Left cardiac atrium (tissue), 4 donors: ENCODE measurements around the gene MCF2L. TPM values are rescaled to one million over a fixed set of nuclear protein-coding genes. Genes with fewer than 3 reads are reported as not detected.

ENCODE experiments used
- ATAC-seq, 2 donors: fragments of 200-7000 bp; cut with Tn5 transposase; one replicate each; pipeline ENCODE4 v1.9.1; 2020; ENCODE audit warnings: mild to moderate bottlenecking in 2 of 2, moderate library complexity in 2 of 2
- DNase-seq: peaks from one replicate; pipeline ENCODE4 v3.0.0-alpha.2; 2020
- intact Hi-C, 2 donors: fragments of 100-400 bp; cut with DNase I; formaldehyde crosslinking; loops; one replicate each; pipeline versions ENCODE4 v1.14.1 to v1.15.1; 2022 to 2023
- total RNA-seq, 2 donors: library from RNA; stranded (reverse); fragmentation: NEBNext Ultra II Directional; extraction: Animal tissue kit (Norgen Biotek cat#: 25700); gene quantifications; one replicate each; pipeline ENCODE4 v1.2.1, GENCODE V29; 2021
- donor health status: DM: no; HTN: yes; CAD: no.
- donor health status: DM: no; HTN: yes; CAD: no; lungs with severe emphysema.
- donor health status: DM: yes; HTN: yes; CAD: no.
- donor health status: Dilated cardiomyopathy.

MCF2L gene
- total RNA-seq, 2 donors from 2014 or later = 39.1 to 41.6 TPM

GRCh38 chr13:112987682-112988024 lies 18.6 kb downstream of the MCF2L start:
- DNase-seq = no peak
- no peak for ATAC-seq
- intact Hi-C loops = no loop called here

- DNase-seq (no peak), ATAC-seq (no peak)
- intact Hi-C loops = no loop called here
Measured at GRCh38 chr13:112990783-112991182, 21.8 kb downstream of the MCF2L start.

- intact Hi-C loops = no loop called here
- no peak for DNase-seq
Measured at GRCh38 chr13:112991609-112992008, 22.6 kb downstream of the MCF2L start.

DNA sequence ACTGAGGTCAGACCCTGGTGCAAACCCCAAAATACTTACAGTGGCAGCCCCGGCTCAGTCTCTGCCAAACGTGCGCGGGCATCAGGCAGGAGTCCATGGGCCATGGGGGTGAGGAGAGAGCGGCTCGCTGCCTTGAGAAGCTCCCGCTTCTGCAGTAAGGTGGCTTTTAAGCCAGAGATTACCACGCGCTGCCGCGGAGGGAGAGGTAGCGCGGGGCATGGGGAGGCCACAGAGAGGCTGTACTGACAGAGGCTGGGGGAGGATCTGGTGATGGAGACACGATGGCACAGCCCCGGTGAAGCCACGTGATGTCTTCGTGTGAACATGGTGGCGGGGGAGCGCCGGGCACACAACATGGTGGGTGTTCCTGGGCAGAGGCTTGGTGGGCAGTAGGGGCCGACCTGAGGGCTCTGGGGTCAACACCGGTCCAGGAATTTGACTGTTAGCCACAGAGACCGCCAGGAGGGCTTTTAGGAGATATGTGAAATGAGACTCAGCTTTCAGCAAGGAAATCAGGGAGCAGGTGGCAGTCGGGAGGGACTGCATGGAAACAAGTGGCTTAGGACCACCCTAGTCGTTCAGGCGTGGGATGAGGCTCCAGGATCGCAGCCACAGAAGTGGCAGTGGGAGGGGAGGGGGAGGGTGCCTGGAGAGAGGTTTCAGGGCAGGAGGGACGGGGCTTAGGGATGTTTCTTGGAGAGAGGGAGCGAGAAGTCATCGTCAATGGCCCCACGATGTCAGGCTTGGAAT lies 24.1 kb downstream of the MCF2L start:
- DNase-seq = no peak
- intact Hi-C loops = no loop called here
- no peak for ATAC-seq

More at GRCh38 chr13:112991609-112992008, 22.6 kb downstream of the MCF2L start:
- no peak for ATAC-seq

DNA sequence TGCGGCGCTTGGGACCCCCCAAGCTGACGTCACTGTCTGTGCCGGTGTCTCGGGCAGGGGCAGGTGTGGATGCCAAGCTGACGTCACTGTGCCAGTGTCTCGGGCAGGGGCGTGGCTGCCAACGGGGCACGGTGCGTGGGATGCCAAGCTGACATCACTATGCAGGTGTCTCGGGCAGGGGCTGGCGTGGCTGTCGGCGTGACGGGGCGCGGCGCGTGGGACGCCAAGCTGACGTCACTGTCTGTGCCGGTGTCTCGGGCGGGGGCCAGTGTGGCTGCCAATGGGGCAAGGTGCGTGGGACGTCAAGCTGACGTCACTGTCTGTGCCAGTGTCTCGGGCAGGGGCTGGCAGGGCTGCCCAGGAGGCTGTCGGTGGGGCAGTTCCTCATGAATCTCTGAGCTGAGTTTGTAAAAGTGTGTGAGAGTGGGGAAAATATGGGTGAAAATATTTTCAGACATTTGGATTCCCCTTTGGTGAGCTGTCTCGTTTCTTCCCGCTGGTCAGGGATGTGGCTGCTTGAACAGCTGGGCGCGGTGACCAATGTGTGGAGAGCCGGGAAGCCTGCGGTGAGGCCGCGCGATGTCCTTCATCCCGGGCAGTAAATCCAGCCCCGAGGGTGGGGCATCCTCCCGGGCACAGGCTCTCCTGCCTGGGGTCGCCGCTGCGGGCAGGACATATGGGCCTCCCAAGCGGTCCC lies 25.2 kb downstream of the MCF2L start:
- intact Hi-C loops = no loop called here
- DNase-seq = no peak
- ATAC-seq = no peak

GRCh38 chr13:112994781-112995355 lies 25.9 kb downstream of the MCF2L start:
- ATAC-seq = no peak
- DNase-seq = no peak

DNA sequence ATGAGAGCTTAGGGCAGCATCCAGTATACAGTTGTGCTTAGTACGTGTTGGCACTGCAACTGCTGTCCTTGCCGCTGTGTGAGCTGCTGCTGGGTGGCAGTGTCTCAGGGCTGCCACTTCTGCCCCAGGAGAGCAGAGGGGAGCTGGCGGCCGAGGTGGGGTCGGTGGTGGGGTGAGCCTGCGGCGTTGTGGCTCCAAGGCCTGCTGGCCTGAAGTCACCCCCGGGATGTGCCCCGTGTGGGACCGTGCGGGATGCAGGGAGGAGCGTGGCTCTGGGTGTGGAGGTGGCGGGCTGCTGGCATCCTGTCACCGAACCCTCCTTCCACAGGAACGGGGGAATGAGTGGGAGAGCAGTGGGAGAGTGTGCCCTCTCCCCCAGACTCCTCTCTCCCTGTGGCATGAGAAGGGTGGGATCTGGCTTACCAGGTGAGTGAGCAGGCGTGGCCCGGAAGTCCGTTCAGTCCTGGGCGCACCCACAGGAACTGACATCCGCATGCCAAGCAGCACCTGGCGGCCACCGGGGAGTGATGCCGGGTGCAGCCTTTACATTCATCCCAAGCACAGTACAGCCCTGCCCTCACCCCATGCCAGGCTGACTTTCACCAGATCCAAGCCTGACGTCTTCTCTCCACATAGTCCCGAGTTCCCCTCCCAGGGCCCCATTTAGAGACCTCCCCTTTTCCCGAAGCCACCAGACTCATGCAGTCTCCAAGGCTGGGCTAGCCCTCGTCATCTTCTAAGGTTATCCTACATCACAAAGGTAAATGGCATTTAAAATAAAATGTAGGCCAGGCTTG lies 26.6 kb downstream of the MCF2L start:
- intact Hi-C loops = no loop called here
- ATAC-seq (no peak), DNase-seq (no peak)

More at GRCh38 chr13:112994781-112995355, 25.9 kb downstream of the MCF2L start:
- intact Hi-C loops = no loop called here

DNA sequence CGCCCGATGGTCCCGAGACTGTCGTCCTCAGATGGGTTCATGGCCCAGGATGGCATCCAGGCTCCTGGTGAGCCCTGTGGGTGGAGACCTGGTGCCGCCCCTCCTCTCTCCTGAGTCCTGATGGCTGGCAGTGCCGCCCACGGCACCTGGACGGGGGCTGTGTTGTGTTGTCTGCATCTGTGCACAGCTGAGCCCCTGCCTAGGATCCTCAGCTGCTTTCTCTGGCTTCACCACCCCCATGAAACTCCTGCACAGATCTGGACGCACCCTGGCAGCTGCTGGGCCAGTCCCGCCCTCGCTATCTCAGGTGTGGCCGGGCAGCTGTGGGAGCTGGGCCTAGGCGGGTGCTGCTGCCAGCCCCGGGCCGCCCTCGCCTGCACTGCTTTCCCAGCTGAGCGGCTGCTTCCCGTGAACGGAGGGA lies 27.7 kb downstream of the MCF2L start:
- DNase-seq = no peak
- ATAC-seq = no peak
- intact Hi-C loops = no loop called here

- ATAC-seq (no peak), DNase-seq (no peak)
Measured at GRCh38 chr13:112997188-112998130, 28.4 kb downstream of the MCF2L start.

GRCh38 chr13:112998521-112999280 lies 29.7 kb downstream of the MCF2L start:
- intact Hi-C loops = no loop called here
- no peak for ATAC-seq
- no peak for DNase-seq

More at GRCh38 chr13:112997188-112998130, 28.4 kb downstream of the MCF2L start:
- intact Hi-C loops = no loop called here

GRCh38 chr13:112999414-113000177 lies 30.6 kb downstream of the MCF2L start:
- intact Hi-C loops = no loop called here
- DNase-seq (no peak), ATAC-seq (no peak)

GRCh38 chr13:113000575-113000974 lies 31.6 kb downstream of the MCF2L start:
- intact Hi-C loops = no loop called here
- no peak for ATAC-seq
- no peak for DNase-seq

DNA sequence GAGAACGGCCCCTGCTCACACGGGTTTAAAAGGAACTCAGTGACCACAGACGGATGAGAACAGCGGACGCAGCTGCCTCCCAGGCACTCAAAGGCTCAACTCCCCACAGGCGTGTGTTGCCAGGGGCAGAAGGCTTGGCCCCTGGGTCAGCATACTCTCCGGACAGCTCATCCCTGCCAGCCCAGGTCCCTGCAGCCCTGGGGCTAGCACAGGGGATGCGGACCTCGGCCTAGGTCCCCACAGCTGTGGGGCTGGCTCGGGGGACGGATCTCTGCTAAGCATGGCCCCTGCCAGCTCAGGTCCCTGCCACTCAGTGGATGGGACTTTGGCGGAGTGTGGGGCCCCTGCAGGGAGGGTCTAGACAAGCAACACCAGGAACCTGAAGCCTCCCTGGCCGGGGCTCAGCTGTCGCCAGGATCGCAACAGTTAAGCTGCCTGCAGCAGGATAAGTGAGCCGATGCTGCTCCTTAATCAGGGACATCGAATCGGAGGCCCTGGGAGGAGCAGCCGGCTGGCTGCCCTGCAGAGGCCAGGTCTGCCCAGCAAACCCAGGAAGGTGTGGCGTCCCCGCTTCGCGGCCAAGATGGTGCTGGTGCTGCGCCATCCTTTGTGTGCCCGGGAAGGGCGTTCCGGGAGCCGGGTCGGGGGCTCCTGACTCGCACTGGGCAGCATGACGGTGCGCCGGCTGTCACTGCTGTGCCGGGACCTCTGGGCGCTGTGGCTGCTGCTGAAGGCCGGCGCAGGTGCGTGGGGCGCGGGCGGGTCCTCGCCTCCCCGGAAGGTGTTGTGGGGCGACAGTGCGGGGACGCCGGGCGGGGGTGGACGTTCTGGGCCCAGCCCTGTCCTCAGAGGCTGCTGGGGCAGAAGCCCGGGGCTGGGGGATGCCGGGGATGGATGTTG lies 32.5 kb downstream of the MCF2L start:
- intact Hi-C loops = no loop called here
- ATAC-seq (peak; percentile 74 to 81), DNase-seq (peak; percentile 38)

DNA sequence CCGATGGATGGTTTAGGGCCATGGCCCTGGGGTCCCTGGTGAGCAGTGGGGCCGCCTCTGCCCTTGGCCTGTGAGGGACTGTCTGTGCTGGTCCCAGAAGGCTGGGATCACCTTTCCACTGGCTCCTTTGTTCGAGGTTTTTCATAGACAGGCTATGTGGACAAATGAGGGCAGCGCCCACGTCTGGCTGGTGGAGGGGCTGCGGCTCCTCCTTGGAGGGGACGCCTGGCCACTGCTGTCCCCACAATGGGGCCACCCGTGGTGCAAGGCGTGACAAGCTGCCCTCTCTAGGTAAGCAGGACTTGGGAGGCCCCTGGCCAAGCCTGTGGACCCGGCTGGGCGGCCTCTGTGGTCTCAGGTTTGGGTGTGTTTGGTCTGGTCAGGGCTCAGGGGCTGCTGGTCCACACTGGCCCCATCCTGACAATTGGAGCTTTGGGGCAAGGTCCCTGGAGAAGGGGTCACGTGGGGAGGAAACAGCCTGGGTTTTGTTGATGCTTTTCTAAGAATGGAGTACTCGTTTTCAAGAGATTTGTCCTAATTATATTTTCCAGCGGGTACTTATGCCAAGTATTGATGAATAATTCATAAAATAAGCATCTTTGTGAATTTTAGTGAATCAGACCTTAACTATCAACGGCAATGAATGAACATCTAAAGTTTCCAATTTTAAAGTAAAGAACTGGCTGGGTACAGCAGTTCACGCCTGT lies 33.3 kb downstream of the MCF2L start:
- ATAC-seq = peak; percentile 15 to 27
- no peak for DNase-seq
- intact Hi-C loops = no loop called here

DNA sequence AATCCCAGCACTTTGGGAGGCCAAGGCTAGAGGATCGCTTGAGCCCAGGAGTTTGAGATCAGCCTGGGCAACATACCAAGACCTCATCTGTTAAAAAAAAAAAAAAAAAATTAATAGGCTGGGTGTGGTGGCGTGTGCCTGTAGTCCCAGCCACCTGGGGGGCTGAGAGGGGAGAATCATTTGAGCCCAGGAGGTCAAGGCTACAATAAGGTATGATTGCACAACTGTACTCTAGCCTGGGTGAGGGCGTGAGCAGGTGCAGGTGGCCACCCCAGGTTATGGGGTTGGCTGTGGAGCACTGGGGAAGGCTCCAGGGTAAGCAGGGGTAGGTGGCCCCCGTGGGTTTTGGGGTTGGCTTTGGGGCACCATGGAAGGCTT lies 33.9 kb downstream of the MCF2L start:
- DNase-seq (no peak), ATAC-seq (no peak)
- intact Hi-C loops = no loop called here

- intact Hi-C loops = no loop called here
- ATAC-seq (no peak), DNase-seq (no peak)
Measured at GRCh38 chr13:113004126-113004525, 35.1 kb downstream of the MCF2L start.
